NCI-H446 (cell line): ENCODE results near the gene OR5L2.
"Not testable (repeated sequence)": the region's sequence is repeated elsewhere in the genome, so short reads cannot be mapped to it uniquely, and the experiment has no call there.

ENCODE experiments used
- DNase-seq, 2 experiments: peaks; one replicate each; lab custom pipeline; 2025; lab: John Stamatoyannopoulos, UW

OR5L2 gene

GRCh38 chr11:55826919-55827318 is at the start of gene OR5L2:
Gene OR5L2, plus strand, starts transcription at chr11:55827219. Its CDS starts 0 bp downstream, at chr11:55827219.
- no peak for DNase-seq

GRCh38 chr11:55791606-55792005 is 35.4 kb upstream of the OR5L2 start:
- DNase-seq: no peak

- no peak for DNase-seq
Observed at GRCh38 chr11:55793321-55793720, 33.7 kb upstream of the OR5L2 start.

- no peak for DNase-seq
Observed at GRCh38 chr11:55795256-55795655, 31.8 kb upstream of the OR5L2 start, which contains the start of gene OR5D14. Gene OR5D14, plus strand, starts transcription at chr11:55795556. Its CDS starts 0 bp downstream, at chr11:55795556.

- DNase-seq: no peak
Observed at GRCh38 chr11:55806248-55806647, 20.8 kb upstream of the OR5L2 start.

- no peak for DNase-seq
Observed at GRCh38 chr11:55811067-55811466, 16.0 kb upstream of the OR5L2 start, which contains the start of gene OR5L1. Gene OR5L1, plus strand, starts transcription at chr11:55811367. Its CDS starts 100 bp downstream, at chr11:55811467.

- DNase-seq: no peak
Observed at GRCh38 chr11:55819330-55819729, 7.7 kb upstream of the OR5L2 start, which contains the start of gene OR5D18. Gene OR5D18, plus strand, starts transcription at chr11:55819630. Its CDS starts 0 bp downstream, at chr11:55819630.

- DNase-seq: no peak
Observed at GRCh38 chr11:55838452-55838851, 11.4 kb downstream of the OR5L2 start, which contains the start of gene OR5D16. Gene OR5D16, plus strand, starts transcription at chr11:55838752. Its CDS starts 0 bp downstream, at chr11:55838752.

GRCh38 chr11:55847453-55847852 is 20.4 kb downstream of the OR5L2 start:
- no peak for DNase-seq

- no peak for DNase-seq
Observed at GRCh38 chr11:55849037-55849436, 22.0 kb downstream of the OR5L2 start.

- DNase-seq: no peak
Observed at GRCh38 chr11:55852141-55852540, 25.1 kb downstream of the OR5L2 start.

- no peak for DNase-seq
Observed at GRCh38 chr11:55854704-55855103, 27.7 kb downstream of the OR5L2 start.

GRCh38 chr11:55867354-55867753 is 40.3 kb downstream of the OR5L2 start:
- DNase-seq: not testable (repeated sequence)

- not testable (repeated sequence) for DNase-seq
Observed at GRCh38 chr11:55872731-55873130, 45.7 kb downstream of the OR5L2 start.

- DNase-seq: peak; percentile 3 to 58
Observed at GRCh38 chr11:55873146-55873545, 46.1 kb downstream of the OR5L2 start.
